ENCODE results near the gene SMIM17.

SMIM17 gene

DNA sequence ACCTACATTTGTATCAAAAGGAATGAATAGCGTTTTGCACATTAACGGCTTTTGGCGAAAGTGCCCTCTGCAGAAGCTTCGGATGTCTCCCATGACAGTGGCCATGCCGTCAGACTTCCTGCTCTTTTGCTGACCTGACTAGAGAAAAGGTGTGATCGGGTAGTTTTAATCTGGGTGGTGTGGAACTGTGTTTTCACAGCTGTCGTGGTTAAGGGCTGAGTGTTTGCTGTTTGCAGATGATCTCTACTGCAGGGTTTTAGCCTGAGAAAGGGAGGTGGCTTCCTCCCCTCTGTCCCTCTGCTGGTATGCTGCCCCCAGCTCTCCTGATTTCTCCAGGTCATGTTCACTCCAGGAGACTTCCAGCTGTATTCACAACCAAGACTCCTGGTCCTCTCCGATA is 25.4 kb upstream of the SMIM17 start:
- Histone ChIP-seq H4K91ac (ENCODE audit: low read depth, low read length) (no peak overlapping the region), H3K4me3 (ENCODE audit: low read depth, low read length) (no peak overlapping the region), H2BK12ac (ENCODE audit: low read length) (no peak overlapping the region), H2AFZ (ENCODE audit: insufficient read depth, low read length, poor library complexity) (no peak overlapping the region), H2BK5ac (ENCODE audit: low read depth, low read length, poor library complexity) (no peak overlapping the region), H2AK5ac (ENCODE audit: low read length) (no peak overlapping the region), H3K4ac (ENCODE audit: low read depth, low read length) (no peak overlapping the region), H3K23ac (ENCODE audit: low read length) (no peak overlapping the region), H3K14ac (ENCODE audit: low read length) (no peak overlapping the region), H3K9me3 (ENCODE audit: insufficient read depth, low read depth, low read length) (peaks cover 32% of the 10 kb centered on the region), H3K18ac (ENCODE audit: low read length) (no peak overlapping the region), H3K4me1 (ENCODE audit: control insufficient read depth in 1 of 2, insufficient read depth in 2 of 2, low read length in 2 of 2) (no peaks in the 10 kb centered on the region), H4K8ac (ENCODE audit: low read depth, low read length) (no peak overlapping the region), H3K4me2 (ENCODE audit: low read length) (no peak overlapping the region), H3K27ac (ENCODE audit: low read depth, low read length) (no peak overlapping the region), H4K12ac (ENCODE audit: low read depth, low read length) (no peak overlapping the region), H3K27me3 (ENCODE audit: insufficient read depth, low read length) (no peaks in the 10 kb centered on the region), H3K9ac (ENCODE audit: low read length) (no peak overlapping the region), H3K79me1 (ENCODE audit: low read length) (no peaks in the 10 kb centered on the region), H3K79me2 (ENCODE audit: control insufficient read depth, insufficient read depth, low read length, poor library complexity) (no peaks in the 10 kb centered on the region), H3K36me3 (ENCODE audit: control insufficient read depth in 1 of 2, insufficient read depth in 2 of 2, low read length in 2 of 2) (peaks cover 26 to 33% of the 10 kb centered on the region in 2 experiments), H2BK120ac (ENCODE audit: insufficient read depth, low read length, poor library complexity) (no peak overlapping the region)
- no CpG with 5 or more reads among the region's 8 CpGs for WGBS (ENCODE audit: extremely low coverage, insufficient coverage, insufficient read length)
- DNase-seq: no peak

DNA sequence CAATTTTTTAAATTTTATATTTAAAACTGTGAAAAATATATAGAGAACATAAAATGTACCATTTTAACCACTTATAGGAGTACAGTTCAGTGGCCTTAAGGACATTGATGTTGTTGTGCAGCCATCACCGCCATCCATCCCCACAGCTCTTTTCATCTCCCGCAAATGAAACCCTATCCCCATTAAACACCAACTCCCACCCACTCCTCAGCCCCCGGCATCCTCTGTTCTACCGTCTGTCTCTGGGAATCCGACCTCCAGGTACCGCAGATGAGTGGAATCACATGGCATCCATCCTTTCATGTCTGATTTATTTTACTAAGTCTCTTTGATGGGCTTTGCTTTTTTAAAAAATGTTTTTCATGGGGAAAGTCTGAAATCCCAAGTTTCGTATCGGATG is 23.8 kb upstream of the SMIM17 start:
- Histone ChIP-seq H3K9me3 (ENCODE audit: insufficient read depth, low read depth, low read length) (peaks cover 32% of the 10 kb centered on the region), H3K4me1 (ENCODE audit: control insufficient read depth in 1 of 2, insufficient read depth in 2 of 2, low read length in 2 of 2) (no peaks in the 10 kb centered on the region), H3K27ac (ENCODE audit: low read depth, low read length) (no peak overlapping the region), H2AK5ac (ENCODE audit: low read length) (no peak overlapping the region), H3K18ac (ENCODE audit: low read length) (no peak overlapping the region), H3K9ac (ENCODE audit: low read length) (no peak overlapping the region), H2AFZ (ENCODE audit: insufficient read depth, low read length, poor library complexity) (no peak overlapping the region), H2BK12ac (ENCODE audit: low read length) (no peak overlapping the region), H3K14ac (ENCODE audit: low read length) (no peak overlapping the region), H3K4ac (ENCODE audit: low read depth, low read length) (no peak overlapping the region), H3K23ac (ENCODE audit: low read length) (no peak overlapping the region), H3K27me3 (ENCODE audit: insufficient read depth, low read length) (no peaks in the 10 kb centered on the region), H3K36me3 (ENCODE audit: control insufficient read depth in 1 of 2, insufficient read depth in 2 of 2, low read length in 2 of 2) (peaks cover 28 to 33% of the 10 kb centered on the region in 2 experiments), H2BK5ac (ENCODE audit: low read depth, low read length, poor library complexity) (no peak overlapping the region), H4K12ac (ENCODE audit: low read depth, low read length) (no peak overlapping the region), H3K4me3 (ENCODE audit: low read depth, low read length) (no peak overlapping the region), H3K79me2 (ENCODE audit: control insufficient read depth, insufficient read depth, low read length, poor library complexity) (no peaks in the 10 kb centered on the region), H3K79me1 (ENCODE audit: low read length) (no peaks in the 10 kb centered on the region), H4K91ac (ENCODE audit: low read depth, low read length) (no peak overlapping the region), H2BK120ac (ENCODE audit: insufficient read depth, low read length, poor library complexity) (no peak overlapping the region), H3K4me2 (ENCODE audit: low read length) (no peak overlapping the region), H4K8ac (ENCODE audit: low read depth, low read length) (no peak overlapping the region)
- WGBS (ENCODE audit: extremely low coverage, insufficient coverage, insufficient read length): 100% methylated on average over 1 of the region's 8 CpGs
- DNase-seq: no peak

DNA sequence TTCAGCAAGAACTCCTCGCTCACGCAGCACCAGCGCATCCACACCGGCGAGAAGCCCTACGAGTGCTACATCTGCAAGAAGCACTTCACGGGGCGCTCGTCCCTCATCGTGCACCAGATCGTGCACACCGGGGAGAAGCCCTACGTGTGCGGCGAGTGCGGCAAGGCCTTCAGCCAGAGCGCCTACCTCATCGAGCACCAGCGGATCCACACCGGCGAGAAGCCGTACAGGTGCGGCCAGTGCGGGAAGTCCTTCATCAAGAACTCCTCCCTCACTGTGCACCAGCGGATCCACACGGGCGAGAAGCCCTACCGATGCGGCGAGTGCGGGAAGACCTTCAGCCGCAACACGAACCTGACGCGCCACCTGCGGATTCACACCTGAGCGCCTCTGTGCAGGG is 20.6 kb upstream of the SMIM17 start:
- no peaks in the 10 kb centered on the region for H3K79me1 ChIP-seq (ENCODE audit: low read length)
- H2BK120ac ChIP-seq (ENCODE audit: insufficient read depth, low read length, poor library complexity): no peak overlapping the region
- no peak overlapping the region for H2AK5ac ChIP-seq (ENCODE audit: low read length)
- H3K4me1 ChIP-seq (ENCODE audit: control insufficient read depth in 1 of 2, insufficient read depth in 2 of 2, low read length in 2 of 2): no peaks in the 10 kb centered on the region
- H3K79me2 ChIP-seq (ENCODE audit: control insufficient read depth, insufficient read depth, low read length, poor library complexity): no peaks in the 10 kb centered on the region
- no peak overlapping the region for H3K9ac ChIP-seq (ENCODE audit: low read length)
- H4K91ac ChIP-seq (ENCODE audit: low read depth, low read length): no peak overlapping the region
- H4K12ac ChIP-seq (ENCODE audit: low read depth, low read length): no peak overlapping the region
- H3K36me3 ChIP-seq (ENCODE audit: control insufficient read depth in 1 of 2, insufficient read depth in 2 of 2, low read length in 2 of 2): peaks cover 33 to 41% of the 10 kb centered on the region in 2 experiments
- H3K4me2 ChIP-seq (ENCODE audit: low read length): no peak overlapping the region
- no peak overlapping the region for H2AFZ ChIP-seq (ENCODE audit: insufficient read depth, low read length, poor library complexity)
- H4K8ac ChIP-seq (ENCODE audit: low read depth, low read length): no peak overlapping the region
- DNase-seq: no peak
- H3K4ac ChIP-seq (ENCODE audit: low read depth, low read length): no peak overlapping the region
- no peak overlapping the region for H2BK12ac ChIP-seq (ENCODE audit: low read length)
- H2BK5ac ChIP-seq (ENCODE audit: low read depth, low read length, poor library complexity): no peak overlapping the region
- H3K14ac ChIP-seq (ENCODE audit: low read length): no peak overlapping the region
- no peak overlapping the region for H3K4me3 ChIP-seq (ENCODE audit: low read depth, low read length)
- peaks cover 42% of the 10 kb centered on the region for H3K9me3 ChIP-seq (ENCODE audit: insufficient read depth, low read depth, low read length)
- H3K23ac ChIP-seq (ENCODE audit: low read length): no peak overlapping the region
- no peaks in the 10 kb centered on the region for H3K27me3 ChIP-seq (ENCODE audit: insufficient read depth, low read length)
- no CpG with 5 or more reads among the region's 37 CpGs for WGBS (ENCODE audit: extremely low coverage, insufficient coverage, insufficient read length)
- no peak overlapping the region for H3K27ac ChIP-seq (ENCODE audit: low read depth, low read length)
- no peak overlapping the region for H3K18ac ChIP-seq (ENCODE audit: low read length)

DNA sequence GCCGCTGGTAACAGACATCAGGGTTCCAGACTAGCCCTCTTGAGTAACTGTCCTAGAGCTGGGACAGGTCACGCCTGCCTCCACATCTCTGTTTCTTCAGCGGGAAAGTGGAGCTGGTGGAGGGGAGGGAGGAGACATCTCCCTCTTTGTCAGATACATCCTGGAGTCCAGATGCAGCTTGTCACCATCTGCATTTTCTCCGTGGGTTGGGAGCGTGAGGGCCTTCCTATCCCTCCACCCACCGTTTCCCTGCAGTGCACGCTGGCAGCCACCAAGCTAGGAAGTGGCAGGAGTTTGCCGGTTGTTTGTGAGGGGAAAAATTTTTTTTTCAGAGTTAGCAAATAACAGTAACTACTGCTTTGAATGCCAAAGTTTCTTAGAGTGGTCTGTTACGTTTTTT is 20.0 kb upstream of the SMIM17 start:
- Histone ChIP-seq H2BK120ac (ENCODE audit: insufficient read depth, low read length, poor library complexity) (no peak overlapping the region), H4K12ac (ENCODE audit: low read depth, low read length) (no peak overlapping the region), H3K4me2 (ENCODE audit: low read length) (no peak overlapping the region), H2AK5ac (ENCODE audit: low read length) (no peak overlapping the region), H3K27ac (ENCODE audit: low read depth, low read length) (no peak overlapping the region), H2AFZ (ENCODE audit: insufficient read depth, low read length, poor library complexity) (no peak overlapping the region), H3K18ac (ENCODE audit: low read length) (no peak overlapping the region), H3K36me3 (ENCODE audit: control insufficient read depth in 1 of 2, insufficient read depth in 2 of 2, low read length in 2 of 2) (peaks cover 29 to 35% of the 10 kb centered on the region in 2 experiments), H3K9me3 (ENCODE audit: insufficient read depth, low read depth, low read length) (peaks cover 43% of the 10 kb centered on the region), H3K79me1 (ENCODE audit: low read length) (no peaks in the 10 kb centered on the region), H4K8ac (ENCODE audit: low read depth, low read length) (no peak overlapping the region), H4K91ac (ENCODE audit: low read depth, low read length) (no peak overlapping the region), H3K9ac (ENCODE audit: low read length) (no peak overlapping the region), H2BK12ac (ENCODE audit: low read length) (no peak overlapping the region), H3K4me1 (ENCODE audit: control insufficient read depth in 1 of 2, insufficient read depth in 2 of 2, low read length in 2 of 2) (no peaks in the 10 kb centered on the region), H3K23ac (ENCODE audit: low read length) (no peak overlapping the region), H3K79me2 (ENCODE audit: control insufficient read depth, insufficient read depth, low read length, poor library complexity) (no peaks in the 10 kb centered on the region), H3K4me3 (ENCODE audit: low read depth, low read length) (no peak overlapping the region), H3K14ac (ENCODE audit: low read length) (no peak overlapping the region), H2BK5ac (ENCODE audit: low read depth, low read length, poor library complexity) (no peak overlapping the region), H3K4ac (ENCODE audit: low read depth, low read length) (no peak overlapping the region), H3K27me3 (ENCODE audit: insufficient read depth, low read length) (no peaks in the 10 kb centered on the region)
- no CpG with 5 or more reads among the region's 9 CpGs for WGBS (ENCODE audit: extremely low coverage, insufficient coverage, insufficient read length)
- no peak for DNase-seq
